GM12865 (cell line): ENCODE data around the gene FOSB.

Experiments used
- DNase-seq: peaks from one replicate; pipeline ENCODE4 v3.0.0; 2010; ENCODE audit warnings: low read depth
- H3K4me3 ChIP-seq: 2 replicates; pipeline ENCODE4 v1.5.1; 2011; ENCODE audit warnings: mild to moderate bottlenecking, low read depth, low read length, control low read depth
- TF ChIP-seq, protein P1 (sequence below): IDR thresholded peaks from 2 replicates; pipeline ENCODE4 v1.5.1; 2011; ENCODE audit warnings: low read length, control low read depth, low read depth, inconsistent platforms; ENCODE audit not compliant: insufficient read depth; ENCODE audit errors: missing control alignments

Gene FOSB

DNA sequence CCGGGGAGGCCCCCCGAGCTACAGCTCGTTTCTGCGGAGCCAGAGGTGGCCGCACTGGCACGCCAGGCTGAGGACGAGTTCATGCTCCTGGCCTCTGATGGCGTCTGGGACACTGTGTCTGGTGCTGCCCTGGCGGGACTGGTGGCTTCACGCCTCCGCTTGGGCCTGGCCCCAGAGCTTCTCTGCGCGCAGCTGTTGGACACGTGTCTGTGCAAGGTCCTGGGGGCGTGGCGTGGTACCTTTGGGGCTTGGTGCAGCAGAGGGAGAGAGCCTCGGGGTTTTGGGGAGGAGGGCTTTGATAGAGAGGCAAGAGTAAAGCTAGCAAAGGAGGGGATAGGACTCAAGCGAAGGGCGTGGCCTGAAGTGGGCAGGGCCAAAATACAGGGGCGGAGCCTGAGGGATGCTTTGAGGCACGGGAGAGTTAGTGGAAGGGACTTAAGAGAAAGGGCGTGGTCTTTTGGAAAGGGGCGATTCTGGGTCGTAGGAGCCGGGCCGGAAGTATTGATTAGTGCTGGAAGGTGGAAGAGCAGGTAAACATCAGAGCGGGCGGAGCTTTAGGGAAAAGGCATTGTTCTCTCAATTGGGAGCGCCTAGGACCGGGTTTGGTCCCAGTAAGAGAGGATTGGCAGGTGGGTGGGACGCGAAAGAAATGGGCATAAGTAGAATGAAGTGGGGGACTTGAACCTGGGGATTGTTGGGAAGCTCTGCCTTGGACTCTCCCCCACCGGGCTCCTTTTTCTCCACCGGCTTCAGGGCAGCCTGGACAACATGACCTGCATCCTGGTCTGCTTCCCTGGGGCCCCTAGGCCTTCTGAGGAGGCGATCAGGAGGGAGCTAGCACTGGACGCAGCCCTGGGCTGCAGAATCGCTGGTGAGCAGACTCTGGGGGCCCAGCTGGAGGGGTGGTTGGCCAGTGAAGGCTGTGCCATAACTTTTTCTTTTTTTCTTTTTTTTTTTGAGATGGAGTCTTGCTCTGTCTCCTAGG lies 31.7 kb downstream of the FOSB start:
- peak; percentile 87 for DNase-seq
- peak overlapping the region; percentile 59 for H3K4me3 ChIP-seq
- TF ChIP-seq, protein P1, sequence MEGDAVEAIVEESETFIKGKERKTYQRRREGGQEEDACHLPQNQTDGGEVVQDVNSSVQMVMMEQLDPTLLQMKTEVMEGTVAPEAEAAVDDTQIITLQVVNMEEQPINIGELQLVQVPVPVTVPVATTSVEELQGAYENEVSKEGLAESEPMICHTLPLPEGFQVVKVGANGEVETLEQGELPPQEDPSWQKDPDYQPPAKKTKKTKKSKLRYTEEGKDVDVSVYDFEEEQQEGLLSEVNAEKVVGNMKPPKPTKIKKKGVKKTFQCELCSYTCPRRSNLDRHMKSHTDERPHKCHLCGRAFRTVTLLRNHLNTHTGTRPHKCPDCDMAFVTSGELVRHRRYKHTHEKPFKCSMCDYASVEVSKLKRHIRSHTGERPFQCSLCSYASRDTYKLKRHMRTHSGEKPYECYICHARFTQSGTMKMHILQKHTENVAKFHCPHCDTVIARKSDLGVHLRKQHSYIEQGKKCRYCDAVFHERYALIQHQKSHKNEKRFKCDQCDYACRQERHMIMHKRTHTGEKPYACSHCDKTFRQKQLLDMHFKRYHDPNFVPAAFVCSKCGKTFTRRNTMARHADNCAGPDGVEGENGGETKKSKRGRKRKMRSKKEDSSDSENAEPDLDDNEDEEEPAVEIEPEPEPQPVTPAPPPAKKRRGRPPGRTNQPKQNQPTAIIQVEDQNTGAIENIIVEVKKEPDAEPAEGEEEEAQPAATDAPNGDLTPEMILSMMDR: no peak

- no peak overlapping the region for H3K4me3 ChIP-seq
- no peak for DNase-seq
- TF ChIP-seq, protein P1: no peak
Observed at GRCh38 chr19:45500918-45501729, 33.3 kb downstream of the FOSB start.

GRCh38 chr19:45501730-45502014 lies 33.9 kb downstream of the FOSB start:
- H3K4me3 ChIP-seq: no peak overlapping the region
- DNase-seq: no peak
- TF ChIP-seq, protein P1: no peak

DNA sequence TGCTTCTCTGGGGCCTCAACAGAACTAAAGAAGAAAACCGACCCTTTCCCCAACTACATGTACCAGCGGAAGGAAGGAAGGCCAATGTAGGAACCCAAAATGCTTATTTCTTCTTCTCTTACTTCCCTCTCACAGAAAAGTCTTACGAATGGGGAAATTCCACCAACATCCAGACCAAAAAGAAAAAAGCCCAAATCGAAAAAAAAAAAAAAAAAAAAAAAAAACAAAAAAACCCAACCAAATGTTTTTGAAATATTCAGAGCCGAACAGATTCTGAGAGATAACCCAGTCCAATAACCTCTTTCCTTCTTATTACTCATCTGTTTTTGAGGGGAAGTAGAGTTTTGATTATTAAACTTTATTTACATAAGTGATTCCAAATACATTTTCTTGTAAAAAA lies 34.3 kb downstream of the FOSB start:
- TF ChIP-seq, protein P1: no peak
- H3K4me3 ChIP-seq: no peak overlapping the region
- DNase-seq: no peak

- no peak for DNase-seq
- TF ChIP-seq, protein P1: no peak
- no peak overlapping the region for H3K4me3 ChIP-seq
Observed at GRCh38 chr19:45503909-45504308, 36.1 kb downstream of the FOSB start.

DNA sequence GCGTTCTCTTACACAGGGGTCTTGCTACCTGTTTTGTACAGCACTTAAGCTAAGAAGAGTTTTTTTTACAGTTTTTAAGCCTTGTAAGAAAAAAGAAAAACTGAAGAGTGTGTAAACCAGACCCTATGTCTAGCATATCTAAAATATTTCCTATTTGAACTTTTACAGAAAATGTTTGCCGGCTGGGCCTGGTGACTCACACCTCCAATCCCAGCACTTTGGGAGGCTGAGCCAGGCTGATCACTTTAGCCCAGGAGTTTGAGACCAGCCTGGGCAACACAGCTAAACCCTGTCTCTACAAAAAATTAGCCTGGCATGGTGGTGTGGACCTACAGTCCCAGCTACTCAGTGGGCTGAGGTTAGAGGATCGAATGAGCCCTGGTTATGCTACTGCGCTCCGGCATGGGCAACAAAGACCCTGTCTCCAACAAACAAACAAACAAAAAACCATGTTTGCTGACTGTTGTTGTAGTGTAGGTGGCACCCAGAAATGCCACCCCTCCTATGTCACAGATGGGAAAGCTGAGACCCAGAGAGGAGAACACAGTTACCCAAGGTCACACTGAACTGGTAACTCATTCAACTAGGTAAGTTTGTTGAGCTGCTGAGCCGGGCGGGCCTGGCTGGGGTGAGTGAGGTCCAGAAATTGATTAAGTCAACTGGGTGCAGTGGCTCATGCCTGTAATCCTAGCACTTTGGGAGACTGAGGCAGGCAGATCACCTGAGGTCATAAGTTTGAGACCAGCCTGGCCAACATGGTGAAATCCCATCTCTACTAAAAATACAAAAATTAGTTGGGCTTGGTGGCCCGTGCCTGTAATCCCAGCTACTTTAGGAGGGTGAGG lies 37.6 kb downstream of the FOSB start:
- peak overlapping the region; percentile 95; the same call in 1 of the 2 replicates for H3K4me3 ChIP-seq
- DNase-seq: no peak
- TF ChIP-seq, protein P1: no peak
